ENCODE data around the gene HK3.

Gene HK3

GRCh38 chr5:176891331-176891958, 7.7 kb downstream of the HK3 start:
- Histone ChIP-seq H3K4me3 (ENCODE audit: low read depth in 1 of 2, low read length in 1 of 2) (peak overlapping the region; percentile 7 to 29), H3K9me3 (no peaks in the 10 kb centered on the region), H3K27ac (peak overlapping the region; percentile 88), H3K27me3 (no peaks in the 10 kb centered on the region), H3K36me3 (peaks cover 75% of the 10 kb centered on the region), H3K4me1 (ENCODE audit: control insufficient read depth in 1 of 2, insufficient read depth in 1 of 2, low read depth in 1 of 2, low read length in 1 of 2) (peaks cover 65 to 68% of the 10 kb centered on the region in 2 experiments)
- TF ChIP-seq CTCF (IDR thresholded peaks at IDR 0.05): no peak

GRCh38 chr5:176890455-176891330, 8.5 kb downstream of the HK3 start:
- H3K4me3 ChIP-seq (ENCODE audit: low read depth in 1 of 2, low read length in 1 of 2): no peak overlapping the region
- peaks cover 82% of the 10 kb centered on the region for H3K36me3 ChIP-seq
- H3K9me3 ChIP-seq: no peaks in the 10 kb centered on the region
- TF ChIP-seq CTCF (IDR thresholded peaks at IDR 0.05): no peak
- no peaks in the 10 kb centered on the region for H3K27me3 ChIP-seq
- H3K4me1 ChIP-seq (ENCODE audit: control insufficient read depth in 1 of 2, insufficient read depth in 1 of 2, low read depth in 1 of 2, low read length in 1 of 2): peaks cover 63 to 68% of the 10 kb centered on the region in 2 experiments
- H3K27ac ChIP-seq: peak overlapping the region; percentile 88

- Histone ChIP-seq H3K36me3 (peaks cover 93% of the 10 kb centered on the region), H3K4me1 (ENCODE audit: control insufficient read depth in 1 of 2, insufficient read depth in 1 of 2, low read depth in 1 of 2, low read length in 1 of 2) (peaks cover 62 to 68% of the 10 kb centered on the region in 2 experiments), H3K27ac (peak overlapping the region; percentile 88), H3K9me3 (no peaks in the 10 kb centered on the region), H3K27me3 (no peaks in the 10 kb centered on the region), H3K4me3 (ENCODE audit: low read depth in 1 of 2, low read length in 1 of 2) (no peak overlapping the region)
- no peak for TF ChIP-seq CTCF (IDR thresholded peaks at IDR 0.05)
Measured at GRCh38 chr5:176889321-176890280, 9.5 kb downstream of the HK3 start.

GRCh38 chr5:176888865-176889165, 10.3 kb downstream of the HK3 start:
- H3K36me3 ChIP-seq: peaks cover 95% of the 10 kb centered on the region
- H3K4me3 ChIP-seq (ENCODE audit: low read depth in 1 of 2, low read length in 1 of 2): no peak overlapping the region
- no peaks in the 10 kb centered on the region for H3K27me3 ChIP-seq
- H3K9me3 ChIP-seq: no peaks in the 10 kb centered on the region
- no peak for TF ChIP-seq CTCF (IDR thresholded peaks at IDR 0.05)
- H3K27ac ChIP-seq: peak overlapping the region; percentile 88
- peaks cover 54 to 60% of the 10 kb centered on the region in 2 experiments for H3K4me1 ChIP-seq (ENCODE audit: control insufficient read depth in 1 of 2, insufficient read depth in 1 of 2, low read depth in 1 of 2, low read length in 1 of 2)
